OCI-LY1 (cell line): Measurements from ENCODE around the gene KRTAP10-2.
"Not testable (repeated sequence)": the region's sequence is repeated elsewhere in the genome, so short reads cannot be mapped to it uniquely, and the experiment has no call there.

ENCODE experiments used
- H2AFZ ChIP-seq: fragments of 200-600 bp; sonication (generic), shearing (Covaris generic); 2 replicates; pipeline ENCODE4 v1.6.0; 2014; ENCODE audit warnings: antibody characterized with exemption, mild to moderate bottlenecking, low read length
- H3F3A ChIP-seq: fragments of 200-600 bp; sonication (generic), shearing (Covaris generic); 2 replicates; pipeline ENCODE4 v1.6.0; 2014; ENCODE audit warnings: mild to moderate bottlenecking, antibody characterized with exemption, low read length, moderate library complexity; ENCODE audit not compliant: insufficient read depth
- H3K27ac ChIP-seq: fragments of 200-600 bp; sonication (generic); 2 replicates; pipeline ENCODE4 v1.5.1; 2014; ENCODE audit warnings: low read length, mixed run types, mild to moderate bottlenecking, low read depth; ENCODE audit not compliant: poor library complexity, severe bottlenecking
- H3K27me3 ChIP-seq: fragments of 200-600 bp; sonication (generic); 2 replicates; pipeline ENCODE4 v1.6.0; 2014; ENCODE audit warnings: antibody characterized with exemption, mild to moderate bottlenecking, low read length, moderate library complexity; ENCODE audit not compliant: insufficient read depth
- H3K36me3 ChIP-seq: fragments of 200-600 bp; sonication (generic); 2 replicates; pipeline ENCODE4 v1.6.1; 2014; ENCODE audit warnings: mild to moderate bottlenecking, antibody characterized with exemption, low read length, moderate library complexity, mixed read lengths; ENCODE audit not compliant: insufficient read depth
- H3K4me1 ChIP-seq: fragments of 200-600 bp; sonication (generic); 2 replicates; pipeline ENCODE4 v1.5.1; 2014; ENCODE audit warnings: mild to moderate bottlenecking, low read length, moderate library complexity; ENCODE audit not compliant: insufficient read depth, severe bottlenecking
- H3K4me2 ChIP-seq: fragments of 200-600 bp; sonication (generic), shearing (Covaris generic); 2 replicates; pipeline ENCODE4 v1.6.1; 2014; ENCODE audit warnings: low read length
- H3K4me3 ChIP-seq: fragments of 200-600 bp; sonication (generic); 2 replicates; pipeline ENCODE4 v1.5.1; 2014; ENCODE audit warnings: low read length, low read depth, mild to moderate bottlenecking, mixed read lengths; ENCODE audit not compliant: poor library complexity, severe bottlenecking
- H3K79me2 ChIP-seq: fragments of 200-600 bp; shearing (Covaris generic); 2 replicates; pipeline ENCODE4 v1.6.1; 2016; ENCODE audit warnings: mixed run types, low read length, mixed read lengths; ENCODE audit not compliant: insufficient read depth
- H3K9ac ChIP-seq: fragments of 200-600 bp; sonication (generic), shearing (Covaris generic); 2 replicates; pipeline ENCODE4 v1.6.1; 2014; ENCODE audit warnings: mild to moderate bottlenecking, low read length, mixed read lengths
- H3K9me2 ChIP-seq: fragments of 200-600 bp; sonication (generic), shearing (Covaris generic); 2 replicates; pipeline ENCODE4 v1.6.1; 2014; ENCODE audit warnings: low read depth, mild to moderate bottlenecking, low read length, mixed read lengths
- H3K9me3 ChIP-seq: fragments of 200-600 bp; shearing (Covaris generic); 2 replicates; pipeline ENCODE4 v1.6.1; 2014; ENCODE audit warnings: low read length, mixed read lengths
- H4K20me1 ChIP-seq: fragments of 200-600 bp; sonication (generic), shearing (Covaris generic); 2 replicates; pipeline ENCODE4 v1.6.0; 2016; ENCODE audit warnings: mild to moderate bottlenecking, low read length; ENCODE audit not compliant: insufficient read depth
- EZH2 ChIP-seq: fragments of 200-600 bp; sonication (generic), shearing (Covaris generic); IDR thresholded peaks from 2 replicates; pipeline ENCODE4 v1.8.0; 2017; ENCODE audit warnings: borderline replicate concordance, mixed run types, mild to moderate bottlenecking, antibody characterized with exemption, low read length, moderate library complexity, mixed read lengths
- TF ChIP-seq, protein P1 (sequence below): fragments of 200-600 bp; sonication (generic), shearing (Covaris generic); IDR thresholded peaks from 2 replicates; pipeline ENCODE4 v1.5.1; 2017; ENCODE audit warnings: mild to moderate bottlenecking, antibody characterized with exemption, low read length, moderate library complexity, mixed read lengths

The KRTAP10-2 gene

DNA sequence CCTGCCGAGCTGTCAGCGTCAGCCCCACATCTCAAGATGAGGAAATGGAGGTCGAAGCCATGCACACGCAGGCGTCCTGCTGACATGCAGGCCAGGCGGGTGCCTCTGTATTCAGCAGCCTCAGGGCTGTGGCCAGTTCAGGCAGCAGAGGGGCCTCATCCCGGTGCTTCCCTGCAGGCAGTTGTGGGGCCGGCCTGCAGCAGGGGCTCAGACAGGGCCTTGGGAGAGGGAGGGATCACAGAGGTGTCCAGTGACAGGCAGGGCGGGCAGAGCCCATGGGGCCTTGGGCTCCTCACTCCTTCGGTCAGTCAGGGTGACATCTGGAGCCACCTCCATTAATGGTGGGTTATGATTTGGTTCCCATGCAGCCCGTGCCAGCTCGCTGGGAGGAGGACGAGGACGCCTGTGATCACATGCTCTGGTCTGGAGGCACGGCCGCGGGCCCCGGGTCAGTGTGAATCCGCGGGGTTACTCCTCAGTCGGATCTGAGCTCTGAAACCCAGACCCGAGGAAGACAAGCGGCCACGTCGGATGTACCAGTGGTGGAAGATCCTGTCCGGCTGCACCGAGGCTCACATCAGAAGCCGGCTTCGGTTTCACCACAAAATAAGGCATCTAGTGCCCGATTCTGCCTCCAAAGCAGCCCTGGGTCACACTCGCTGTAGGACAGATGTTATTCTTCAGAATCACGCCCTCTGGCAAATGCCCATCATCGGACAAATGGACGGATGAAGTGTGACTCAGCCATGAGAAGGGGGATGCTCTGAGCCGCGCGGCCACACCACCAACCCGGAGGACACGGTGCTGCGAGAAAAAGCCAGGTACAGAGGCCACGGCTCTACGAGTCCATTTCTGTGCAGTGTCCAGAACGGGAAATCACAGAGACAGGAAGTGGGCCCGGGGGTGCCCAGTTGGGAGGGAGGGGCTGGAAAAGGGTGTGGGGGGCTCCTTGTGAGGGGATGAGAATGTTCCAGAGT, 44.7 kb downstream of the KRTAP10-2 start:
- no peaks in the 10 kb centered on the region for H3K9me3 ChIP-seq
- no peaks in the 10 kb centered on the region for H3F3A ChIP-seq
- no peaks in the 10 kb centered on the region for H3K79me2 ChIP-seq
- no peaks in the 10 kb centered on the region for H3K4me1 ChIP-seq
- no peak overlapping the region for H3K4me3 ChIP-seq
- H3K36me3 ChIP-seq: no peaks in the 10 kb centered on the region
- no peak overlapping the region for H3K9ac ChIP-seq
- no peaks in the 10 kb centered on the region for H4K20me1 ChIP-seq
- no peaks in the 10 kb centered on the region; the same call in 1 of the 2 replicates for H3K27me3 ChIP-seq
- H3K4me2 ChIP-seq: no peak overlapping the region
- no peak for TF ChIP-seq EZH2
- TF ChIP-seq, protein P1, sequence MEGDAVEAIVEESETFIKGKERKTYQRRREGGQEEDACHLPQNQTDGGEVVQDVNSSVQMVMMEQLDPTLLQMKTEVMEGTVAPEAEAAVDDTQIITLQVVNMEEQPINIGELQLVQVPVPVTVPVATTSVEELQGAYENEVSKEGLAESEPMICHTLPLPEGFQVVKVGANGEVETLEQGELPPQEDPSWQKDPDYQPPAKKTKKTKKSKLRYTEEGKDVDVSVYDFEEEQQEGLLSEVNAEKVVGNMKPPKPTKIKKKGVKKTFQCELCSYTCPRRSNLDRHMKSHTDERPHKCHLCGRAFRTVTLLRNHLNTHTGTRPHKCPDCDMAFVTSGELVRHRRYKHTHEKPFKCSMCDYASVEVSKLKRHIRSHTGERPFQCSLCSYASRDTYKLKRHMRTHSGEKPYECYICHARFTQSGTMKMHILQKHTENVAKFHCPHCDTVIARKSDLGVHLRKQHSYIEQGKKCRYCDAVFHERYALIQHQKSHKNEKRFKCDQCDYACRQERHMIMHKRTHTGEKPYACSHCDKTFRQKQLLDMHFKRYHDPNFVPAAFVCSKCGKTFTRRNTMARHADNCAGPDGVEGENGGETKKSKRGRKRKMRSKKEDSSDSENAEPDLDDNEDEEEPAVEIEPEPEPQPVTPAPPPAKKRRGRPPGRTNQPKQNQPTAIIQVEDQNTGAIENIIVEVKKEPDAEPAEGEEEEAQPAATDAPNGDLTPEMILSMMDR: no peak
- H3K27ac ChIP-seq: no peak overlapping the region
- no peaks in the 10 kb centered on the region for H3K9me2 ChIP-seq
- H2AFZ ChIP-seq: no peak overlapping the region

DNA sequence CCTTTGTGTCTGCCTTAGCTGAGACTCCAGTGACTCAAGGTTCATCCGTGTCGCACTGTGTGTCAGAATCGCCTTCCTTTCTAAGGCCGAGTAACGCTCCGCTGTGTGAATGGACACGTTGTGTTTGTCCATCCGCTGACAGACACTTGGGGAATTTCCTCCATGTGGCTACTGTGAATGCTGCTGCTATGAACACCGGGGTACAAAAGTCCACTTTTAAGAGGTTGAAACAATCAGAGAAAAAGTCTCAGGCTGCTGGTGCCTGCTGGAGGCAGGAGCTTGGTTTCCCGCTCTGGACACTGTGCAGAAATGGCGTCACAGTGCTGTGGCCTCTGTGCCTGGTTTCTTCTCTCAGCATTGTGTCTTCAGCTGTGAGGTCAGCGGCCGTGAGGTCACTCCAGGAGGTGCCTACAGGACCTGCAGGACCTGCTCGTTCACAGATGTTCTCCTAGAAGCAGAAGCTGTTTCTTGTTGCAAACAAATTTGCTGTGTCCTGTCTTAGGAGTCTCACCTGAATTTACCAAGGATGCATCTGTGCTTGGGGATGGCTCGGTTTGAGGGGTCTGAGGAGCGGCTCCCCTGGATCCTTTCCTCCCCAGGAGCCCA, 45.5 kb downstream of the KRTAP10-2 start:
- no peaks in the 10 kb centered on the region for H3K9me2 ChIP-seq
- no peaks in the 10 kb centered on the region for H4K20me1 ChIP-seq
- no peak for TF ChIP-seq EZH2
- TF ChIP-seq, protein P1: no peak
- no peak overlapping the region for H2AFZ ChIP-seq
- H3K4me3 ChIP-seq: no peak overlapping the region
- H3F3A ChIP-seq: no peaks in the 10 kb centered on the region
- H3K4me1 ChIP-seq: no peaks in the 10 kb centered on the region
- no peaks in the 10 kb centered on the region; the same call in 1 of the 2 replicates for H3K27me3 ChIP-seq
- no peak overlapping the region for H3K9ac ChIP-seq
- no peaks in the 10 kb centered on the region for H3K79me2 ChIP-seq
- H3K4me2 ChIP-seq: no peak overlapping the region
- no peak overlapping the region for H3K27ac ChIP-seq
- H3K36me3 ChIP-seq: no peaks in the 10 kb centered on the region
- H3K9me3 ChIP-seq: no peaks in the 10 kb centered on the region

DNA sequence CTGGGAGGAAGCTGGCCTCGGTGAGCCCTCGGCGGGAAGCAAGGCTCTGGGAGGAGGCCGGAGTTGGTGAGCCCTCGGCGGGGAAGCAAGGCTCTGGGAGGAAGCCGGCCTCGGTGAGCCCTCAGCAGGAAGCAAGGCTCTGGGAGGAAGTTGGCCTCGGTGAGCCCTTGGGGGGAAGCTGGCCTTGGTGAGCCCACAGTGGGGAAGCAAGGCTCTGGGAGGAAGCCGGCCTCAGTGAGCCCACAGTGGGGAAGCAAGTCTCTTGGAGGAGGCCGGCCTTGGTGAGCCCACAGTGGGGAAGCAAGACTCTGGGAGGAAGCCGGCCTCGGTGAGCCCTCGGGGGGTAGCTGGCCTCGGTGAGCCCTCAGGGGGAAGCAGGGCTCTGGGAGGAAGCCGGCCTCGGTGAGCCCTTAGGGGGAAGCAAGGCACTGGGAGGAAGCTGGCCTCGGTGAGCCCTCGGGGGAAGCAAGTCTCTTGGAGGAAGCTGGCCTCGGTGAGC, 47.4 kb downstream of the KRTAP10-2 start:
- no peak overlapping the region for H3K4me3 ChIP-seq
- H3F3A ChIP-seq: no peaks in the 10 kb centered on the region
- H2AFZ ChIP-seq: no peak overlapping the region
- H3K4me1 ChIP-seq: no peaks in the 10 kb centered on the region
- H3K79me2 ChIP-seq: no peaks in the 10 kb centered on the region
- no peaks in the 10 kb centered on the region; the same call in 1 of the 2 replicates for H3K27me3 ChIP-seq
- H3K9me3 ChIP-seq: no peaks in the 10 kb centered on the region
- TF ChIP-seq EZH2: no peak
- TF ChIP-seq, protein P1: no peak
- H3K9me2 ChIP-seq: no peaks in the 10 kb centered on the region
- H4K20me1 ChIP-seq: no peaks in the 10 kb centered on the region
- H3K4me2 ChIP-seq: no peak overlapping the region
- no peak overlapping the region for H3K9ac ChIP-seq
- H3K27ac ChIP-seq: no peak overlapping the region
- no peaks in the 10 kb centered on the region for H3K36me3 ChIP-seq

DNA sequence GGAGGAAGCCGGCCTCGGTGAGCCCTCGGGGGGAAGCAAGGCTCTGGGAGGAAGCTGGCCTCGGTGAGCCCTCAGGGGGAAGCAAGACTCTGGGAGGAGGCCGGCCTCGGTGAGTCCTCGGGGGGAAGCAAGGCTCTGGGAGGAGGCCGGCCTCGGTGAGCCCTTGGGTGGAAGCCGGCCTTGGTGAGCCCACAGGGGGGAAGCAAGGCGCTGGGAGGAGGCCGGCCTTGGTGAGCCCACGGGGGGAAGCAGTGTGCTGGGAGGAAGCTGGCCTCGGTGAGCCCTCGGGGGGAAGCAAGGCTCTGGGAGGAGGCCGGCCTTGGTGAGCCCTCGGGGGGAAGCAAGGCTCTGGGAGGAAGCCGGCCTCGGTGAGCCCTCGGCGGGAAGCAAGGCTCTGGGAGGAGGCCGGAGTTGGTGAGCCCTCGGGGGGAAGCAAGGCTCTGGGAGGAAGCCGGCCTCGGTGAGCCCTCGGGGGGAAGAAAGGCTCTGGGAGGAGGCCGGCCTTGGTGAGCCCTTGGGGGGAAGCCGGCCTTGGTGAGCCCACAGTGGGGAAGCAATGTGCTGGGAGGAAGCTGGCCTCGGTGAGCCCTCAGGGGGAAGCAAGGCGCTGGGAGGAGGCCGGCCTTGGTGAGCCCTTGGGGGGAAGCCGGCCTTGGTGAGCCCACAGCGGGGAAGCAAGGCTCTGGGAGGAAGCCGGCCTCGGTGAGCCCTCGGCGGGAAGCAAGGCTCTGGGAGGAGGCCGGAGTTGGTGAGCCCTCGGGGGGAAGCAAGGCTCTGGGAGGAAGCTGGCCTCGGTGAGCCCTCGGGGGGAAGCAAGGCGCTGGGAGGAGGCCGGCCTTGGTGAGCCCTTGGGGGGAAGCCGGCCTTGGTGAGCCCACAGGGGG, 48.1 kb downstream of the KRTAP10-2 start:
- not testable (repeated sequence) for H3K4me2 ChIP-seq

More for the DNA sequence above, 48.1 kb downstream of the KRTAP10-2 start:
- H3K36me3 ChIP-seq, H3K9ac ChIP-seq, H3K9me2 ChIP-seq, H3K4me3 ChIP-seq, H3K9me3 ChIP-seq, H3K79me2 ChIP-seq, H4K20me1 ChIP-seq, H3K4me1 ChIP-seq, H3K27me3 ChIP-seq, H2AFZ ChIP-seq, H3K27ac ChIP-seq, H3F3A ChIP-seq: not testable (repeated sequence)
